G401 (cell line): ENCODE data around the gene GTF2F2. TPM values are rescaled to one million over a fixed set of nuclear protein-coding genes. Genes with fewer than 3 reads are reported as not detected.
"Not testable (repeated sequence)": the region's sequence is repeated elsewhere in the genome, so short reads cannot be mapped to it uniquely, and the experiment has no call there.

Experiments used
- DNase-seq: peaks from one replicate; pipeline ENCODE4 v3.0.0-alpha.2; 2015; ENCODE audit warnings: low spot score
- in situ Hi-C: cut with HindIII; loops from 2 replicates; pipeline ENCODE4 v1.10.0; 2016; ENCODE audit warnings: low sequenced_read_pairs, mixed read lengths
- total RNA-seq: library from RNA; depleted of rRNA; stranded (reverse); fragments of >200 nt; shearing (Covaris generic); gene quantifications from 2 replicates; pipeline ENCODE4 v1.2.3, GENCODE V29; 2014

GTF2F2 gene
- total RNA-seq, 1 experiment from 2014 or later, result 47.5 TPM

DNA sequence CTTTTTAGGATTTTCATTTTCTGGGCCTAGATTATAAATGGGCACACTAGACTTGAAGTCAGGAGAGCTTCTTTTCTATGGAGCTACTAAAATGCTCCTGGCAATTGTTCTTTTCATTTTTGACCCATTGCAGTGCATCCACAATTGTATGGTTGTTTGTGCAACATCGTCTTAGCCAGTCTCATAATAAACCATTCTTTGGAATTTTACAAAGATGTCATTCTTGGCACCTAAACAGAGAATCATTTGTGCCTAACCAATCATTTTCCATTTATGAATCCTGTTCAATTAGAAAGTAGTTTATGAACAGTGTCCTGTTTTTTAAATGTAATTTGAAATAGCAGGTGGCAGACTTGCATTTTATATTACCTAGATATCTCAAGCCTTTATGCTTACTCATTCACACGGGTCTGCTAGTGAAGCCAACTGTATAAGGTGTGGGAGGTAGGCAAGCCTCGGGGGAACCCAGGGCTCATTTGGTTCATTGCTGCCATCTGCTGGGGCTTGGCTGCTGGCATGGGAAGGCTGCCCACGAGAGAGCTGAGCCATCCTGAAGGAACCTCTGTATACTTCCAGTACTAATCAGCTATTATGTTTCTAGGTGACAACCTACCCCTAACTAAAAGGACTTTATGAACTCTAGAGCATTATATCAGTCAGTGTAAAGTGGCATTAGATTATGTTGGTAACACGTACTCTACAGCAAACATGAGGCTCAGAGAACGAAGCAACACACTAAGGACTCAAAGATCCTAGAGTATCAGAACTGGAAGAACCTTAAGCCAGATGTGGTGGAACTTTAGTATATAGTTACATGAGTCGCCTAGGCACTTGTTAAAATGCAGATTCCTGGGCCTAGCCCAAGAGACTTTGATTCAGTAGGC is 160.7 kb downstream of the GTF2F2 start:
- peak; percentile 91 for DNase-seq
- in situ Hi-C loops, result loop anchor here (25.0 kb wide), 1 partner anchor 244 kb away; no protein-coding TSS in a partner anchor

DNA sequence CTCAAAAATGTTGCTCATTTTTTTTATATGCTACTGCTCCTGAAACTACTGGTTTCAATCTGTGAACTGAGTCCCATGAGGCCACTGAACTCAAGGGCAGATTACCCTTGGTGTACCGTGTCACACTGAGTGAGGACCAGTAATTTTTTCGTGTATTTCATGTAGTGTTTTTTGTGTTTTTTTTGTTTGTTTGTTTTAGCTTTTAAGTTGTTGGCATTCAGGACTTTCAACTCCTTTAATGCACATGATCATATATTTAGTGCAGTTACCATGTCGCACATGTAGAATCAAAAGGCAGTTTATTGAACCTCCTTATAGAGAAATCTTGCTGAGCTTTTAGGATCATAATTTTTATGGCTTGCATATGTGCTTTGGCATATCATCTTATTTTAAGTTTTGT is 162.7 kb downstream of the GTF2F2 start:
- DNase-seq, result no peak
- in situ Hi-C loops, result loop anchor here (25.0 kb wide), 1 partner anchor 246 kb away; no protein-coding TSS in a partner anchor

DNA sequence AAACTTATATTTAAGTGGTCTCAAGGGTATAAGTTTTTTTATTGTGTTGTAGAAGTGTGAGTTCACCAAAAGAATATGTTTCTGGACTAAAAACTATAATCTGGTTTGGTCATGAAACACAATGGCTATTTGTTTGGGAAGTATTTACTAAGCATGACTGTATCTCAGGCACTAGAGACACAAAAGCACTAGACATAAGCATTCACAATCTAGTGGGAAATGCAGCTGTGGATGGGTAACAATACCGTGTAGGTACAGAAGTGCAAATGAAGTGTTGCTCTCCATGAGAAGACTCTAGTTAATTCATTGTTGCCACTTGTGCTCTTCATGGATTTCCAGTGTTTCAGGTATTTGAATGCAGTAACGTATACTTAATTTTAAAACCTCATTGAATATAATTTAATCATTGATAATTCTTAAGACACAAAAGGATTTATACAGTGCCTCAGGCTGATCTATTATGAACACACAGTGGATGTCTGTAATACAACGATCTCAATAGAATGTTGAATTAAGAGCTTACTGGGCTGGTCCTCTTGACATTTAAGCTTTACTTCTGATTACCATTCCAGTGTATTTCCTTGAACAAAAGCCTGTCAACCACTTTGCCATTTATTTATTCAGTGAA is 169.7 kb downstream of the GTF2F2 start:
- in situ Hi-C loops, result loop anchor here (25.0 kb wide), 1 partner anchor 253 kb away; no protein-coding TSS in a partner anchor
- no peak for DNase-seq

DNA sequence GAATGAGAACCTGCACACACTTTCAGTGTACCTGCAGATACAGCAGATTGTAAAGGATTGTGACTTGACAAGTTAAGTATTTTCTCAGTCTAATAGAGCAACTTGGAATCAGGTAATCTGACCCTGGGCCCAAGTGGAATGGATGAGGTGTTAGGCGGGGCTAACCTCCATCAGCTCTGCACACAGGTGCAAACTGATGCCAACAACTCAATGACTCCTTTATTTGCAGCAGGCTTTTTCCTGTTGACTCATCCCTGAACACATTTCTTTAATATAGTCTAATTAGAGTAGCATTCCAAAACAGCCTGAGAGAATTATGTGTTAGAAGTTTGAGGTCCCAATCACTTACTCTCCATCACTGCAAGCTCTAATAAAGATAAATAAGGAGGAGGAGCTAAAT is 171.9 kb downstream of the GTF2F2 start:
- no peak for DNase-seq
- in situ Hi-C loops, result loop anchor here (25.0 kb wide), 1 partner anchor 255 kb away; no protein-coding TSS in a partner anchor

DNA sequence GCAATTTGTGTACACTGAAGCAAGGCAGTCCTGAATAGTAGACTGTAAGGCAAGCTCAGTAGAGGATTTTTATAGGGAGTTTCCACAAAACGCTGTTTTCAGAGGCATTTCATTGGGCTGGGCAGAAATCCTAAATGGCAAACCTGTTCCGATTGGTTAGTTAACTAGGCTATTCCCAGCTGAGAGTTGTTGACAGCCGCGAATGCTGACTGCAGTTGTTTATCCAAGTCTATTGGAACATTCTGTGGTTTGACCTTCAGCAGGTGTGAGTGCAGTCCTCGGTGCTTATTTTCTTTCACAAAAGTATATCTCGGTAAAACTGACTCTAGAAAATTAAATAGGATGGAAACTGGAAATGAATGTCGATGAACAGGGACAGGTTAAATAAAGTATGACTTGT is 175.2 kb downstream of the GTF2F2 start:
- no peak for DNase-seq
- in situ Hi-C loops, result loop anchor here (25.0 kb wide), 1 partner anchor 258 kb away; no protein-coding TSS in a partner anchor

DNA sequence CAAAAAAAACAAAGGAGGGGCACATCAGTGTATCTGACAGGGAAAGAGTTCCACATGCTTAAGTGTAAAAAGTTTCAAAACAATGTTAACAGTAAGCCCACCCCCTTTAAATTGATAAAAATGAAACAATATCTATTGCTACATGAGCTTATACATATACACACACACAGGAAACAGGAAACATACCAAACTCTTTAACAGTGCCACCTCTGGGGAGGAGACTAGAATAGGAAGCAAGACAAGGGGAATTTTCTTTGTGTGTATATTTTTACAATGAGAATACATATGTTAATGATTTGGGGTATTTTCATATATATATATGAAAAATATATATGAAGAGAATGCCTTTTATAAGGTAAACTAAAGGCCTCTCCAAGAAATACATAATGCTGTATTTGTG is 175.9 kb downstream of the GTF2F2 start:
- in situ Hi-C loops, result loop anchor here (25.0 kb wide), 1 partner anchor 259 kb away; no protein-coding TSS in a partner anchor
- DNase-seq, result no peak

DNA sequence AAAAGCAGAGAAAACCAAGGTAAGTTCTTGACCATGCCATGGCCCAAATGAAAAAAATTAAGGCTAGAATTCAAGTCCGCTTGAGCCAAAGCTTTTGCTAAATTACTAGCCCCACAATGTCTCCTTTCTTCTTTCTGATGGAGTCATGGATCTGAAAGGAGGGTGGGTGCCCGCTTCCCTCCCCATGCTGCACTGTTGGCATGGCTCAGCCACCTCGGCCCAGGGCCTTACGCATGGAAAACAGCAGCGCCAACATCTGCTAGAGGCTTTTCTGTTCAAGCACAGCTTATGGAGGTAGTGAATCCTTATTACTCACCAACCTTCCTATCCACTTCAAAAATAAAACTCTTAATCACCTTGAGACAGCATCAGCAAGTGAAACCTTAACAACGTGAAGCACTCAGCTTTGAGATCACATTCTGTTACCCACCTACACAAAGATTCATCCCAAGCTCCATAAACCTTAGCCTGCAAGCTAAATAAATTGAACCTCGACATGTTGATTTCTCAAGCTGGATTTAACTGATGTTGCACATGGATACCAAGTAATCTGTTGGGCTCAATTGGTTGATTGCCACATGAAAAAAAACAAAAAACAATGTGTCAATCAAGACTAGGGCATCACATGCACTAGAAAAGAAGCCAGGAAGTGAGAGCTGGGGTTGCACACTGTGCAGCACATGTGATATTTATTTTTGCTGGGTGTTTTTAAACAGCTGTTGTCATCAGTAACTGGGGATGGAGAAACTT is 177.3 kb downstream of the GTF2F2 start:
- DNase-seq, result no peak
- in situ Hi-C loops, result loop anchor here (25.0 kb wide), 1 partner anchor 260 kb away; no protein-coding TSS in a partner anchor

DNA sequence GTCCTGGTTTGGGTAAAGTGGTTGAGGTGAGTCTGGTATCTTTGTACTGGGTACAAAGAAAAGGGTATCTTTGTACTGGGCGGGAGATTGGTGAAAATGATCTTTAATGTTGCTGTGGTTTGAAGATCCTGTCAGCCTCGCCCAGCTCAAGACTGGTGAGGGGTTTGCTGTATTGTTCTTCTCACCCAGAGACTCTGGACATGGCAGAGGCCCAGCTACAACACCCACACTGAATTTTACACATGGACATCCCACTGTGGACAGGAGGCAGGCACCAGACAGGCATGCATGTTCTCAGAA is 177.8 kb downstream of the GTF2F2 start:
- DNase-seq, result no peak
- in situ Hi-C loops, result loop anchor here (25.0 kb wide), 1 partner anchor 261 kb away; no protein-coding TSS in a partner anchor

DNA sequence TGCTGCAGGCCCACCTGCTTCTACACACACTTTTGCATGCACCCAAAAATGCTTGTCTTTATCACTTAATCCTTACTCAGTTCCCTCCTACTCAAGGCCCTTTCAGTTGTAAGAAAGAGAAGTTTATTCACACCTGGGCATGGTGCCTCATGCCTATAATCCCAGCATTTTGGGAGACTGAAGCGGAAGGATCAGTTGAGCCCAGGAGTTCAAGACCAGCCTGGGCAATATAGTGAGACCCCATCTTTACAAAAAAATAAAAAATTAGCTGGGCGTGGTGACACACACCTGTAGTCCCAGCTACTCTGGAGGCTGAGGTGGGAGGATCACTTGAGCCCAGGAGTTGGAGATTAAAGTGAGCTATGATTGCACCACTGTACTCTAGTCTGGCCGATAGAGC is 178.2 kb downstream of the GTF2F2 start:
- in situ Hi-C loops, result loop anchor here (25.0 kb wide), 1 partner anchor 261 kb away; no protein-coding TSS in a partner anchor
- not testable (repeated sequence) for DNase-seq

DNA sequence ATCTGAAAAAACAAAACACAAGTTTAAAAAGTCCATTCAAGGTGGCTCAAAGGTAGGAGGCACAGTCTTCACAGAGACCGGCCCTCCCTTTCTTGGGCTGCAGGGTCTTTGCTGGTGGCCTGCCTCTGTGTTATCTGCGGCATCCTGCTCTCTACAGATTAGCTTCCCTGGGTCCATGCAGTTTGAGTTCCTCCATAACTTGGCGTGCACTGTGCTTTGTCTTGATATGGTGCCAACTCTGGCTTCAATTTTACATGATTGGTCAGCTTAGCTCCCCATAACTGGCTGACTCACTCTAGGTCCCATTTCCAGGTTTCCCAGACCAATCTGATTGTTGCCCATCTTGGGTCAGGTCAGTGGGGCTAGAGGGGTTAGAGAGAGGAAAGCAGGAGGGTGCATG is 178.9 kb downstream of the GTF2F2 start:
- no peak for DNase-seq
- in situ Hi-C loops, result loop anchor here (25.0 kb wide), 1 partner anchor 262 kb away; no protein-coding TSS in a partner anchor

DNA sequence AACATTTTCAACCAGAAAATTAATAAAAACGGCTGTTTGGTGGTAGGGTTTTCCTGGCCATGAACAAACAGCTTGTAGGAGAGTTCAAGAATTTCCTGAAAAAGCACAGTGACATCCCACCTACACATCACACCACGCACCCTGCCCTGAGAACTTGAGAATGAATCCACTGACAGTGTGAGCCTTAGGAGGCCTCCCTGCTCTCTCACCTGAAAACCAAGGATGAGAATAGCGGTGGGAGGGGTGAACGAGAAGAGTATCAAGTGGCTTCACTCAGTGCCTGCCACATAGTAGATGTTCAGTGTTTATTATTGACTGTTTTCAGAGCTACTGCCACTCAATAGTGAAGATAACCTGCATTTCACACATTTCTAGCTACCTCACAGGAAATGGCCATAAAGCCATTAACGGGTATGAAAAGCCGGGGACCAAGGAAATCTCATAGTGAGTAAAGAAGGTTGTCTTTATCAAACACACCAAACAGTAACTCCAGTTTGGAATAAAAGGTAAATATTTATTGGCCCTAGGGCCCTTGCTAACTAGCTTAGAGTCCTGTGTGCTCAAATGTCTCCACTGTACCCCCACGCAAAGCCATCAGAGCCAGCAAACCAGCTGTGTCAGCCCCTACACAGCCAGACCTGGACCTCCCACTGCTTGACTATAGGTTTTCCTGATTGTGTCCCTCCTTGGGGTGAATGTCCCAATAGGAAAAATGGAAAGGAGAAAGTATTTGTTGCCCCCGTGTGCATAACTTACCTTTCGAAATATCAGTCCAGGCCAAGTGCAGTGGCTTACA is 180.1 kb downstream of the GTF2F2 start:
- in situ Hi-C loops, result no loop called here

DNA sequence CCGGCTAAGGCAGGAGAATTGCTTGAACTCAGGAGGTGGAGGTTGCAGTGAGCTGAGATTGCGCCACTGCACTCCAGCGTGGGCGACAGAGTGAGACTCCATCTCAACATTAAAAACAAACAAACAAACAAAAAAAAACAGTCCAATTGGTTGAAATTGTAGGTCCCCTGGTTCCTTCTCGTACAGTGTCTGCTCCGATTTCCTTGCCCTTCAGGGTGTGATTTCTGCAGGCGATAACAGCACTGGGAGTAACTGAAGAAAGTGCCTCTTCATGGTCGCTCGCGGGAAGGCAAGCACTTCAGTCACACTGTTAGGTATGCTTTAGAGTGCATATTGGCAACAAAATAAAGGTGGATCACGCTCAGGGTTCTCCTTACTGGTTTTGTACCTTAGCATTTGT is 181.0 kb downstream of the GTF2F2 start:
- DNase-seq, result no peak
- in situ Hi-C loops, result no loop called here

More for the DNA sequence above, 180.1 kb downstream of the GTF2F2 start:
- no peak for DNase-seq

DNA sequence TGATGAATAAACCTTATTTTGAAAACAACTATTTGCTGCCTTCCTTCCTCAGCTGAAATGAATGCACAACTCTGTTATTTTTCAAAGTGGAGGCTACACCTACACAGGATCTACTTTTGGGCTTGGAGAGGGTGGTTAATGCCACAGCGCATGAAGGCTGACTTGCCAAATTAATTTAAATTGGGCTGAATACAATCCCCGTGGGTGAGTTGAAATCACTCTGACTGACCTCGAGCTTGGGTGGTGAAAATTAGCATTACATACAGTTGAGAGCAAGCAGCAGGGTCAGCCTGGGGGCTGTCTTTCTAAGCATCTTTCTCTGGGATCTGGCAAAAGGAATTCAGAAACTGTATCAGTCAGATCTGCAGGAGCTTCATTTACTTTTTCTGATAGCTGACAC is 182.2 kb downstream of the GTF2F2 start:
- no peak for DNase-seq
- in situ Hi-C loops, result no loop called here

DNA sequence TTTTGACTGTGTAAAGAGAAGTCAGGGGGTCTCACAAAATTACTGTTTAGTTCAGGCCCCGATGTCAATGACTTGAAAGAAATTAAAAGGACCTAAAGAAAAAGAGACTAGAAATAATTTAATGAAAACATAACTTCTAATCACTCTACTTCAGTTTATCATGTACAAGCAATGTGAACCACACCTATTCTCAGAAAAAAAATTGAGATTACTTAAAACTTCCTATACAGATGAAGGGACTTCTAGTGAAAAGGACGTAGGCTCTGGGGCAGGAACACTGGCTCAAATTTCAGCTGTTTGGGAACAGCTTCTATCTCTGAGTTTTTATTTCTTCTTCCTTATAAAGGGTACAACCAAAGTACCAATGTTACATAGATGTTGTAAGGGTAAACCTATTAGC is 182.7 kb downstream of the GTF2F2 start:
- DNase-seq, result no peak
- in situ Hi-C loops, result no loop called here

DNA sequence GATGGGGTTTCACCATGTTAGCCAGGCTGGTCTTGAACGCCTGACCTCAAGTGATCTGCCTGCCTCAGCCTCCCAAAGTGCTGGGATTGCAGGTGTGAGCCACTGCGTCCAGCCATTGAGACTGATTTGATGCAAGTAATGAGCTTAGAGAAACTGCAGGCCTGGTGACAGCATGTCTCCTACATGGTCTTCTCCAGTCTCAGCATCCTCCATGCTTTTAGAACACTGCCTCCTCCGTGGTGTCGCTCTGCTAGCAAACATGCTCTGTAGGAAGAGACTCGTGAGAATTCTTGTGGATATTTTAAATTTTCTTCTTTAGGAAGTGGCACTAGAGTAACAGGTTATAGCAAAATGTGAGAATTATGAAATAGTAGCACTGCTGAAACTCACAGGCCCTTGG is 183.6 kb downstream of the GTF2F2 start:
- DNase-seq, result no peak
- in situ Hi-C loops, result no loop called here

DNA sequence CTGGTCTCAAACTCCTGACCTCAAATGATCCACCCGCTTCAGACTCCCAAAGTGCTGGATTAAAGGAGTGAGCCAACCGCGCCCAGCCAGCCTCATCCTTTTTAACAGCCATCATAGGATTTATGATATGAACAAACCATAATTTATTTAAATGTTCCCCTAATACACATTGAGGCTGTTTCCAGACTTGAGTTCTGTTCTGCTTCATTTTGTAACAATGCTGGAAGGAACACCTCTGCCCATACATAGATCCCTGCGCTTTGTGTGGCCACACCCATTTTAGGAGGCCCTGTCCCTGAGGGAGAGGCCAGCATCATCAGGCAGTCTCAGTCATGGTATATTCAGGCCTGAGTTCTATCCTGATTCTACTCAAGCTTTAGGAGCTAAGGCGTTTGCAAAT is 184.8 kb downstream of the GTF2F2 start:
- in situ Hi-C loops, result no loop called here
- DNase-seq, result no peak

DNA sequence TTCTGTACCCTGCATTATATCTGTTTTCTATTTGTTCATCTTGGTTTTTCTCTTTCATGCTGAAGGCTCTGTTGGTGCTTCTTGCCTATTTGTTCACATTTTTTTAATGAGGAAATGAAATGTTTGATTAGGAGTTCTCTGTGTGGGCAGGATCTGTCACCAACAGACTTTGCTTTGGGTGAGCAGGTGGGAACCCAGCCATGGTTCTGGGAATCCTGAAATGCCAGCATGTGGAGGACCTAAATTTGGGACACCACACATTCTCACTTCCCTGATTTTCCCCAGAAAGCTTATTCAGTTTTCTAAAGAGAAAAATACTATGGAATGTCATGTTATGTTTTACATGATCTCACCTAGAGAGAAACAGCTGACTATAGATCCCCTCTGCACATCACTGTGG is 186.7 kb downstream of the GTF2F2 start:
- no peak for DNase-seq
- in situ Hi-C loops, result no loop called here

DNA sequence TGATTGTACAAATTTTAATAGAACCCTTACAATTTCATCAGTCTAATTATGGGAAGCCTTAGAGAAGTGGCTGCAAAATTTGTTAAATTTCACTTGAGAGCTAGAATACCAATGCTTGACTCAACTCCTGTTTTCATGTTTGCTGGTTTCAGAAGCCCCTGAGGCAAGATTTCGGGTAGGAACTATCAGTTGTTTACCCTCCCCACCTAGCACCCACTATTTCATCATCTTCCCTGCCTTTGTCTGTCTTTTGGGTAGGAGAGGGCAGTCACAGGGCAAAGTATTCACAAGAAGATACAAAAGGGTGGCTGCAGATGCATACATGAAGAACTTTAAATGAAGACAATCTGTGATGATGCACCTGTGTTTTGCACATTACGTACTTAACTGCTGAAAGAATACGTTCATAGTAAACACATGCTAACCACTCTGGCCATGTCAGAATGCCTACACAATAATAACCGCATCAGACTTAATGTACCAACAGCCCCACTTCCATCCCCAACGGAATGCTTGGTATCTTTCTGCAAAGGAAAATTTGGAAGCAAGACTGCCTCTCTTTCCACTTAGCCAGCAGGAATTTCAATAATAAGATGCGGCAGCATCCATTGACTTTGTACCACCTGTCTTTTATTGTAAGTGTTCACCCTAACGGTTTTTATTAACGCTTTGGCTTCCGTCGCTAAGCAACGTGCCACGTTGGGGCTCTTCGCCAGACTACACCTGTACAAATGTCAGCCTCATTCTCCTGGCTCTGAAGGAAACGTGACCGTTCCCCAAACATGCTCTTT is 190.2 kb downstream of the GTF2F2 start:
- DNase-seq, result no peak
- in situ Hi-C loops, result no loop called here
